ENCODE measurements around the gene TOMM22.

The TOMM22 gene

GRCh38 chr22:38715852-38716251, 34.1 kb downstream of the TOMM22 start:
- no peak for DNase-seq

GRCh38 chr22:38716271-38716670, 34.5 kb downstream of the TOMM22 start:
- DNase-seq = no peak

GRCh38 chr22:38716826-38717225, 35.1 kb downstream of the TOMM22 start:
- DNase-seq = no peak

GRCh38 chr22:38717244-38717643, 35.5 kb downstream of the TOMM22 start:
- no peak for DNase-seq

- DNase-seq = no peak
Measured at GRCh38 chr22:38718414-38718813, 36.7 kb downstream of the TOMM22 start.

- DNase-seq = no peak
Measured at GRCh38 chr22:38719196-38719595, 37.4 kb downstream of the TOMM22 start.

GRCh38 chr22:38720350-38720749, 38.6 kb downstream of the TOMM22 start:
- no peak for DNase-seq

- no peak for DNase-seq
Measured at GRCh38 chr22:38721551-38721950, 39.8 kb downstream of the TOMM22 start.

GRCh38 chr22:38724176-38724575, 42.4 kb downstream of the TOMM22 start:
- no peak for DNase-seq

- no peak for DNase-seq
Measured at GRCh38 chr22:38724926-38725571, 43.3 kb downstream of the TOMM22 start.

GRCh38 chr22:38725900-38726655, 44.3 kb downstream of the TOMM22 start:
- DNase-seq = no peak

- no peak for DNase-seq
Measured at GRCh38 chr22:38727123-38727522, 45.4 kb downstream of the TOMM22 start.

- no peak for DNase-seq
Measured at GRCh38 chr22:38727530-38728451, 46.0 kb downstream of the TOMM22 start.

GRCh38 chr22:38728871-38729796, 47.4 kb downstream of the TOMM22 start:
- no peak for DNase-seq

- DNase-seq = no peak
Measured at GRCh38 chr22:38729946-38730345, 48.2 kb downstream of the TOMM22 start.

- DNase-seq = no peak
Measured at GRCh38 chr22:38730411-38730871, 48.7 kb downstream of the TOMM22 start.

- DNase-seq = no peak
Measured at GRCh38 chr22:38731703-38732161, 50.0 kb downstream of the TOMM22 start.

GRCh38 chr22:38732251-38732815, 50.6 kb downstream of the TOMM22 start:
- no peak for DNase-seq

GRCh38 chr22:38733329-38733723, 51.6 kb downstream of the TOMM22 start:
- no peak for DNase-seq

- DNase-seq = no peak
Measured at GRCh38 chr22:38733724-38734381, 52.1 kb downstream of the TOMM22 start.

- DNase-seq = no peak
Measured at GRCh38 chr22:38734421-38735100, 52.8 kb downstream of the TOMM22 start.

Measured in stimulated activated CD4-positive, alpha-beta T cell treated with anti-CD3 and anti-CD28 coated beads, Interleukin-2, amount 100 ng/mL, for 48 hours (primary cell).